Glutamatergic neuron (in vitro differentiated cells): ENCODE results near the gene RNPC3. TPM values are rescaled to one million over a fixed set of nuclear protein-coding genes. Genes with fewer than 3 reads are reported as not detected.

Source experiments
- DNase-seq: peaks from one replicate; pipeline ENCODE4 v3.0.0; 2022
- H3K27ac Mint-ChIP-seq: one replicate; pipeline ENCODE4 v1.8.0; 2020; ENCODE audit warnings: mild to moderate bottlenecking, mixed read lengths, inconsistent platforms; ENCODE audit not compliant: unreplicated experiment
- H3K27me3 Mint-ChIP-seq: one replicate; pipeline ENCODE4 v1.8.0; 2020; ENCODE audit warnings: mild to moderate bottlenecking, moderate library complexity, mixed read lengths, inconsistent platforms; ENCODE audit not compliant: unreplicated experiment
- H3K36me3 Mint-ChIP-seq: one replicate; pipeline ENCODE4 v1.8.0; 2020; ENCODE audit warnings: mild to moderate bottlenecking, mixed read lengths, inconsistent platforms; ENCODE audit not compliant: unreplicated experiment
- H3K4me1 Mint-ChIP-seq: one replicate; pipeline ENCODE4 v1.8.0; 2020; ENCODE audit warnings: mild to moderate bottlenecking, low read depth, mixed read lengths, inconsistent platforms; ENCODE audit not compliant: unreplicated experiment
- H3K4me3 Mint-ChIP-seq: one replicate; pipeline ENCODE4 v1.8.0; 2020; ENCODE audit warnings: mild to moderate bottlenecking, mixed read lengths, inconsistent platforms; ENCODE audit not compliant: unreplicated experiment
- H3K9me3 Mint-ChIP-seq: one replicate; pipeline ENCODE4 v1.8.0; 2020; ENCODE audit warnings: mild to moderate bottlenecking, moderate library complexity, mixed read lengths, inconsistent platforms; ENCODE audit not compliant: unreplicated experiment
- CTCF ChIP-seq: fragments of 200-600 bp; sonication (generic); IDR thresholded peaks from one replicate; pipeline ENCODE4 v1.5.0; 2021; ENCODE audit not compliant: partially characterized antibody, unreplicated experiment
- total RNA-seq: library from RNA; stranded (reverse); fragmentation: NEBNext Ultra II Directional; extraction: Animal tissue kit (Norgen Biotek cat#: 25700); gene quantifications from one replicate; pipeline ENCODE4 v1.2.1, GENCODE V29; 2021; ENCODE audit not compliant: unreplicated experiment

Gene RNPC3
- total RNA-seq, 1 donor from 2014 or later = 33.8 TPM

- no peak overlapping the region for H3K4me3 Mint-ChIP-seq
- no peaks in the 10 kb centered on the region for H3K27me3 Mint-ChIP-seq
- H3K4me1 Mint-ChIP-seq = no peaks in the 10 kb centered on the region
- no peak overlapping the region for H3K27ac Mint-ChIP-seq
- no peak for DNase-seq
- TF ChIP-seq CTCF = peak; percentile 83
- no peaks in the 10 kb centered on the region for H3K9me3 Mint-ChIP-seq
- H3K36me3 Mint-ChIP-seq = no peaks in the 10 kb centered on the region
Observed at GRCh38 chr1:103514920-103515503, 10.5 kb upstream of the RNPC3 start.

- no peaks in the 10 kb centered on the region for H3K27me3 Mint-ChIP-seq
- DNase-seq = no peak
- H3K27ac Mint-ChIP-seq = no peak overlapping the region
- TF ChIP-seq CTCF = no peak
- no peaks in the 10 kb centered on the region for H3K36me3 Mint-ChIP-seq
- no peaks in the 10 kb centered on the region for H3K9me3 Mint-ChIP-seq
- H3K4me1 Mint-ChIP-seq = no peaks in the 10 kb centered on the region
- H3K4me3 Mint-ChIP-seq = no peak overlapping the region
Observed at GRCh38 chr1:103516283-103516682, 9.2 kb upstream of the RNPC3 start.

GRCh38 chr1:103516693-103517092, 8.8 kb upstream of the RNPC3 start:
- no peaks in the 10 kb centered on the region for H3K4me1 Mint-ChIP-seq
- H3K9me3 Mint-ChIP-seq = no peaks in the 10 kb centered on the region
- H3K27me3 Mint-ChIP-seq = no peaks in the 10 kb centered on the region
- no peak overlapping the region for H3K27ac Mint-ChIP-seq
- no peaks in the 10 kb centered on the region for H3K36me3 Mint-ChIP-seq
- no peak for DNase-seq
- H3K4me3 Mint-ChIP-seq = no peak overlapping the region
- no peak for TF ChIP-seq CTCF

- Mint-ChIP-seq H3K4me1 (no peaks in the 10 kb centered on the region), H3K27me3 (no peaks in the 10 kb centered on the region), H3K36me3 (no peaks in the 10 kb centered on the region), H3K9me3 (no peaks in the 10 kb centered on the region), H3K4me3 (no peak overlapping the region), H3K27ac (no peak overlapping the region)
- no peak for DNase-seq
- no peak for TF ChIP-seq CTCF
Observed at GRCh38 chr1:103517380-103518047, 8.0 kb upstream of the RNPC3 start.

- H3K36me3 Mint-ChIP-seq = no peaks in the 10 kb centered on the region
- no peak for TF ChIP-seq CTCF
- H3K4me1 Mint-ChIP-seq = no peaks in the 10 kb centered on the region
- DNase-seq = no peak
- H3K9me3 Mint-ChIP-seq = peaks cover 5% of the 10 kb centered on the region
- no peak overlapping the region for H3K4me3 Mint-ChIP-seq
- H3K27me3 Mint-ChIP-seq = peaks cover 3% of the 10 kb centered on the region
- H3K27ac Mint-ChIP-seq = no peak overlapping the region
Observed at GRCh38 chr1:103520822-103521221, 4.7 kb upstream of the RNPC3 start.
